ENCODE data around the gene SELENOF.
A peak's percentile ranks its signal among the peaks of the same experiment; 100 is the strongest.

The SELENOF gene

GRCh38 chr1:86862920-86863319, 51.0 kb downstream of the SELENOF start:
- DNase-seq = no peak
- Mint-ChIP-seq H3K4me1 (no peaks in the 10 kb centered on the region), H3K27me3 (ENCODE audit: low read depth, poor library complexity) (no peaks in the 10 kb centered on the region), H3K27ac (no peak overlapping the region), H3K36me3 (ENCODE audit: low read depth) (peaks cover 46% of the 10 kb centered on the region), H3K4me3 (no peak overlapping the region), H3K9me3 (no peaks in the 10 kb centered on the region)
- no peak for TF ChIP-seq CTCF (IDR thresholded peaks at IDR 0.05)

- H3K4me1 Mint-ChIP-seq = no peaks in the 10 kb centered on the region
- H3K36me3 Mint-ChIP-seq (ENCODE audit: low read depth) = peaks cover 39% of the 10 kb centered on the region
- no peak overlapping the region for H3K27ac Mint-ChIP-seq
- H3K9me3 Mint-ChIP-seq = no peaks in the 10 kb centered on the region
- no peak for TF ChIP-seq CTCF (IDR thresholded peaks at IDR 0.05)
- no peaks in the 10 kb centered on the region for H3K27me3 Mint-ChIP-seq (ENCODE audit: low read depth, poor library complexity)
- no peak overlapping the region for H3K4me3 Mint-ChIP-seq
- DNase-seq = no peak
Observed at GRCh38 chr1:86861424-86861823, 52.5 kb downstream of the SELENOF start.

- no peaks in the 10 kb centered on the region for H3K27me3 Mint-ChIP-seq (ENCODE audit: low read depth, poor library complexity)
- no peak for TF ChIP-seq CTCF (IDR thresholded peaks at IDR 0.05)
- no peak overlapping the region for H3K27ac Mint-ChIP-seq
- no peaks in the 10 kb centered on the region for H3K4me1 Mint-ChIP-seq
- no peaks in the 10 kb centered on the region for H3K9me3 Mint-ChIP-seq
- no peak for DNase-seq
- H3K36me3 Mint-ChIP-seq (ENCODE audit: low read depth) = peaks cover 32% of the 10 kb centered on the region
- H3K4me3 Mint-ChIP-seq = no peak overlapping the region
Observed at GRCh38 chr1:86860424-86860823, 53.5 kb downstream of the SELENOF start.

GRCh38 chr1:86860020-86860419, 53.9 kb downstream of the SELENOF start:
- Mint-ChIP-seq H3K4me1 (no peaks in the 10 kb centered on the region), H3K9me3 (no peaks in the 10 kb centered on the region), H3K4me3 (no peak overlapping the region), H3K36me3 (ENCODE audit: low read depth) (peaks cover 28% of the 10 kb centered on the region), H3K27ac (no peak overlapping the region), H3K27me3 (ENCODE audit: low read depth, poor library complexity) (no peaks in the 10 kb centered on the region)
- DNase-seq = no peak
- no peak for TF ChIP-seq CTCF (IDR thresholded peaks at IDR 0.05)

- H3K36me3 Mint-ChIP-seq (ENCODE audit: low read depth) = peaks cover 27% of the 10 kb centered on the region
- no peaks in the 10 kb centered on the region for H3K27me3 Mint-ChIP-seq (ENCODE audit: low read depth, poor library complexity)
- H3K9me3 Mint-ChIP-seq = no peaks in the 10 kb centered on the region
- H3K27ac Mint-ChIP-seq = no peak overlapping the region
- H3K4me1 Mint-ChIP-seq = no peaks in the 10 kb centered on the region
- no peak overlapping the region for H3K4me3 Mint-ChIP-seq
- no peak for DNase-seq
- no peak for TF ChIP-seq CTCF (IDR thresholded peaks at IDR 0.05)
Observed at GRCh38 chr1:86858524-86859261, 55.2 kb downstream of the SELENOF start.

- no peak for DNase-seq
- no peaks in the 10 kb centered on the region for H3K9me3 Mint-ChIP-seq
- no peaks in the 10 kb centered on the region for H3K27me3 Mint-ChIP-seq (ENCODE audit: low read depth, poor library complexity)
- H3K4me1 Mint-ChIP-seq = peaks cover 6% of the 10 kb centered on the region
- TF ChIP-seq CTCF (IDR thresholded peaks at IDR 0.05) = no peak
- H3K36me3 Mint-ChIP-seq (ENCODE audit: low read depth) = peaks cover 18% of the 10 kb centered on the region
- H3K27ac Mint-ChIP-seq = peak overlapping the region; percentile 43
- no peak overlapping the region for H3K4me3 Mint-ChIP-seq
Observed at GRCh38 chr1:86856196-86856595, 57.7 kb downstream of the SELENOF start.

All from nephron progenitor cell (in vitro differentiated cells).